ENCODE measurements around the gene ATF6. TPM values are rescaled to one million over a fixed set of nuclear protein-coding genes. Genes with fewer than 3 reads are reported as not detected.

The ATF6 gene
- total and polyA plus RNA-seq, 12 donors: 2.6 to 20.9 (median 15.2) TPM

GRCh38 chr1:161958425-161958824, 192.3 kb downstream of the ATF6 start:
- intact Hi-C loops (cut with DNase I): no loop called here
- Histone ChIP-seq H3K4me1 (peaks cover 0 to 52% (median 12%) of the 10 kb centered on the region in 9 donors), H3K9me3 (no peaks in the 10 kb centered on the region), H3K27ac (no peak overlapping the region), H3K4me3 (no peak overlapping the region), H3K36me3 (peaks cover 0 to 27% (median 10%) of the 10 kb centered on the region in 9 donors), H3K27me3 (no peaks in the 10 kb centered on the region)
- WGBS, 2 donors: 73 to 83% methylated on average over 7 of the region's 7 CpGs
- no peak for TF ChIP-seq CTCF (IDR thresholded peaks at IDR 0.05)
- no peak for ATAC-seq
- no peak for DNase-seq

- Histone ChIP-seq H3K27ac (peak overlapping the region in 8 of 10 donors; percentile 13 to 87 (median 53)), H3K9me3 (no peaks in the 10 kb centered on the region), H3K4me1 (peaks cover 0 to 28% (median 4%) of the 10 kb centered on the region in 9 donors), H3K4me3 (peak overlapping the region in 7 of 10 donors; percentile 4 to 39 (median 32)), H3K36me3 (peaks cover 0 to 32% (median 10%) of the 10 kb centered on the region in 9 donors), H3K27me3 (no peaks in the 10 kb centered on the region)
- 55 to 63% methylated on average over 8 of the region's 8 CpGs for WGBS, 2 donors
- DNase-seq (no peak), ATAC-seq (peak in 7 of 8 donors; percentile 42 to 82 (median 75))
- intact Hi-C loops (cut with DNase I): no loop called here
- no peak for TF ChIP-seq CTCF (IDR thresholded peaks at IDR 0.05)
These were observed 196.2 kb downstream of the ATF6 start for GRCh38 chr1:161962091-161962887.

GRCh38 chr1:161966067-161966466, 199.9 kb downstream of the ATF6 start:
- WGBS, 2 donors: 92 to 93% methylated on average over 4 of the region's 4 CpGs
- Histone ChIP-seq H3K36me3 (peaks cover 0 to 13% (median 0%) of the 10 kb centered on the region in 9 donors), H3K4me1 (peaks cover 0 to 21% (median 4%) of the 10 kb centered on the region in 9 donors), H3K27me3 (no peaks in the 10 kb centered on the region), H3K4me3 (no peak overlapping the region), H3K27ac (no peak overlapping the region), H3K9me3 (no peaks in the 10 kb centered on the region)
- TF ChIP-seq CTCF (IDR thresholded peaks at IDR 0.05): no peak
- intact Hi-C loops (cut with DNase I): no loop called here
- no peak for ATAC-seq
- DNase-seq: no peak

- WGBS, 2 donors: 68 to 74% methylated on average over 6 of the region's 6 CpGs
- TF ChIP-seq CTCF (IDR thresholded peaks at IDR 0.05): no peak
- intact Hi-C loops (cut with DNase I): loop anchor here in 2 of 10 donors (5.0 to 10.0 kb wide), 2 partner anchors 52 to 55 kb away; partner anchors contain the start of gene OLFML2B (in 2 of the 2)
- Histone ChIP-seq H3K27ac (no peak overlapping the region), H3K9me3 (no peaks in the 10 kb centered on the region), H3K4me3 (no peak overlapping the region), H3K27me3 (no peaks in the 10 kb centered on the region), H3K36me3 (peaks cover 0 to 10% (median 0%) of the 10 kb centered on the region in 9 donors), H3K4me1 (peaks cover 0 to 19% (median 13%) of the 10 kb centered on the region in 9 donors)
- DNase-seq (no peak), ATAC-seq (no peak)
These were observed 203.9 kb downstream of the ATF6 start for GRCh38 chr1:161970036-161970435.

Measured in heart right ventricle (tissue), 16 donors.